ENCODE results near the gene FAM180A.

FAM180A gene

DNA sequence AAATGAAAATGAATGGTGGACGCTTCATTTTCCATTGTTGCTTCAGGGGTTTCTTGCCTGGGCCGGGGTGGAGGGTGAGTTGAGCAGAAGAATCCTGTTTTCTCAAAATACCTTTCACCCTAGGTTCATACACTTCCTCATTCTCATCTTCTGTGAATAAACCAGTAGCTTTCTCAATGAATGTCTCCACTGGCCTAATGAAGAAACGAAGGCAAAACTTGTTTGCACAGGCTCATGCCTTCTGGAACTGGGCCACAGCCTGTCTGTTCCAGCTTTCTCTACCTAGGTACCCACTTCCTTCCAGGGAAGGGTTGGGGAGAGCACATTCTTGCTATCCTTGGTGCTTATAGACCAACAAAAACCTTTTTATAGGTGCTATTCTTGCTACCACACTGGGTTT lies 65.0 kb downstream of the FAM180A start:
- H3K9ac ChIP-seq = no peak overlapping the region
- no peaks in the 10 kb centered on the region for H3K9me3 ChIP-seq (ENCODE audit: control insufficient read depth, low read length)
- TF ChIP-seq, protein P1, sequence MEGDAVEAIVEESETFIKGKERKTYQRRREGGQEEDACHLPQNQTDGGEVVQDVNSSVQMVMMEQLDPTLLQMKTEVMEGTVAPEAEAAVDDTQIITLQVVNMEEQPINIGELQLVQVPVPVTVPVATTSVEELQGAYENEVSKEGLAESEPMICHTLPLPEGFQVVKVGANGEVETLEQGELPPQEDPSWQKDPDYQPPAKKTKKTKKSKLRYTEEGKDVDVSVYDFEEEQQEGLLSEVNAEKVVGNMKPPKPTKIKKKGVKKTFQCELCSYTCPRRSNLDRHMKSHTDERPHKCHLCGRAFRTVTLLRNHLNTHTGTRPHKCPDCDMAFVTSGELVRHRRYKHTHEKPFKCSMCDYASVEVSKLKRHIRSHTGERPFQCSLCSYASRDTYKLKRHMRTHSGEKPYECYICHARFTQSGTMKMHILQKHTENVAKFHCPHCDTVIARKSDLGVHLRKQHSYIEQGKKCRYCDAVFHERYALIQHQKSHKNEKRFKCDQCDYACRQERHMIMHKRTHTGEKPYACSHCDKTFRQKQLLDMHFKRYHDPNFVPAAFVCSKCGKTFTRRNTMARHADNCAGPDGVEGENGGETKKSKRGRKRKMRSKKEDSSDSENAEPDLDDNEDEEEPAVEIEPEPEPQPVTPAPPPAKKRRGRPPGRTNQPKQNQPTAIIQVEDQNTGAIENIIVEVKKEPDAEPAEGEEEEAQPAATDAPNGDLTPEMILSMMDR (IDR thresholded peaks at IDR 0.05) = no peak
- H3K4me3 ChIP-seq (ENCODE audit: low read depth, low read length) = no peak overlapping the region
- H2AFZ ChIP-seq = no peak overlapping the region
- H3K27ac ChIP-seq = no peak overlapping the region
- no peaks in the 10 kb centered on the region for H3K79me2 ChIP-seq
- no peaks in the 10 kb centered on the region for H3K36me3 ChIP-seq (ENCODE audit: control insufficient read depth, insufficient read depth, low read length)
- no peaks in the 10 kb centered on the region for H3K4me1 ChIP-seq
- no peaks in the 10 kb centered on the region for H3K27me3 ChIP-seq (ENCODE audit: control insufficient read depth, insufficient read depth, low read length)
- no peak overlapping the region for H3K4me2 ChIP-seq (ENCODE audit: low read length)

DNA sequence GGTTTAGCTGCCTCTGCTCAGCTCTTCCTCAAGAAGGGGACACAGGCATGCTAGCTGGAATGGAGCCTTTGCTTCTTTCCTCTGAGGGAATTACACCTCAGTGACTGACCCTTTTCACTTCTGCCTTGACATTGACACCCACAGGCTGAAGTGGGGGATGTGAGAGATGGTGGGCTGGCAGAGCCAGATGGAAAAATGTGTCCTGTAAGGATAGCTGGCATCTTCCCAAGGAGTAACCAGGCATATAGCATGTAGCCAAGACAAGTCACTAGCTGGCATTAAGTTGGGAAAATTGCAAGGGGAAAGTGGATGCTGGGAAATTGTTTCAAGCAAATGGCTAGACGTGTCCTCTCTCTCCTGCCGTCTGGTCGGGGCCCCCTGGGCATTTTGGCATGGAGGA lies 66.4 kb downstream of the FAM180A start:
- no peaks in the 10 kb centered on the region for H3K36me3 ChIP-seq (ENCODE audit: control insufficient read depth, insufficient read depth, low read length)
- TF ChIP-seq, protein P1 (IDR thresholded peaks at IDR 0.05) = no peak
- no peak overlapping the region for H2AFZ ChIP-seq
- no peak overlapping the region for H3K9ac ChIP-seq
- no peaks in the 10 kb centered on the region for H3K9me3 ChIP-seq (ENCODE audit: control insufficient read depth, low read length)
- no peak overlapping the region for H3K27ac ChIP-seq
- H3K27me3 ChIP-seq (ENCODE audit: control insufficient read depth, insufficient read depth, low read length) = no peaks in the 10 kb centered on the region
- no peaks in the 10 kb centered on the region for H3K4me1 ChIP-seq
- no peak overlapping the region for H3K4me2 ChIP-seq (ENCODE audit: low read length)
- H3K4me3 ChIP-seq (ENCODE audit: low read depth, low read length) = no peak overlapping the region
- no peaks in the 10 kb centered on the region for H3K79me2 ChIP-seq

DNA sequence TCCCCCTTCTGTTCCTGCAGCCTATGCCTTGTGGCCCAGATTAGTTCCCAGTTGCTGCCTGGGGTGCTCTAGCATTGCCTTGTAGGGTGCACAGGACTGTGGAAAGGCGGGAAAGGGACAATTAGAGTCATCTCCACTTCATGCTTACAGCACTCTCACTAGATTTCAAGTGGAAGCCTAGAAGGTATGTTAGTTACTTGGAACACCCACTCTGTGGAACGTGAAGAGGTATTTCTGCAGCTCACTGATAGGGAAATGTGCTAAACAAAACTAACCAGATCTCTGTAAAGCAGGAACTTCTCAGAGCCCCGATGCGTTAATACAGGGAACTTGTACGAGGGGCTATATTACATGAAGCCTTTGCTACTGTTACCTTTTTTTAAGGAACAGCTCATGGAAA lies 66.9 kb downstream of the FAM180A start:
- Histone ChIP-seq H3K27ac (no peak overlapping the region), H3K36me3 (ENCODE audit: control insufficient read depth, insufficient read depth, low read length) (no peaks in the 10 kb centered on the region), H3K4me3 (ENCODE audit: low read depth, low read length) (no peak overlapping the region), H3K4me1 (no peaks in the 10 kb centered on the region), H3K9ac (no peak overlapping the region), H3K27me3 (ENCODE audit: control insufficient read depth, insufficient read depth, low read length) (no peaks in the 10 kb centered on the region), H2AFZ (no peak overlapping the region), H3K4me2 (ENCODE audit: low read length) (no peak overlapping the region), H3K9me3 (ENCODE audit: control insufficient read depth, low read length) (no peaks in the 10 kb centered on the region), H3K79me2 (no peaks in the 10 kb centered on the region)
- TF ChIP-seq, protein P1 (IDR thresholded peaks at IDR 0.05) = no peak

All from parathyroid adenoma (tissue), 2 donors.